ENCODE measurements around the gene PGAM2.

PGAM2 gene

GRCh38 chr7:44073664-44074348 is 8.4 kb upstream of the PGAM2 start:
- peak overlapping the region; percentile 50 to 53 for H3K4me3 ChIP-seq (ENCODE audit: low read depth in 1 of 2, low read length in 1 of 2)
- no peaks in the 10 kb centered on the region for H3K9me3 ChIP-seq
- TF ChIP-seq CTCF (IDR thresholded peaks at IDR 0.05) = peak; percentile 44
- no peaks in the 10 kb centered on the region for H3K27me3 ChIP-seq
- H3K27ac ChIP-seq = peak overlapping the region; percentile 94
- H3K4me1 ChIP-seq (ENCODE audit: control insufficient read depth in 1 of 2, insufficient read depth in 1 of 2, low read depth in 1 of 2, low read length in 1 of 2) = peaks cover 25 to 27% of the 10 kb centered on the region in 2 experiments
- H3K36me3 ChIP-seq = peaks cover 54% of the 10 kb centered on the region

GRCh38 chr7:44072364-44073231 is 7.2 kb upstream of the PGAM2 start:
- no peak for TF ChIP-seq CTCF (IDR thresholded peaks at IDR 0.05)
- Histone ChIP-seq H3K27ac (peak overlapping the region; percentile 94), H3K36me3 (peaks cover 42% of the 10 kb centered on the region), H3K9me3 (no peaks in the 10 kb centered on the region), H3K4me3 (ENCODE audit: low read depth in 1 of 2, low read length in 1 of 2) (no peak overlapping the region), H3K4me1 (ENCODE audit: control insufficient read depth in 1 of 2, insufficient read depth in 1 of 2, low read depth in 1 of 2, low read length in 1 of 2) (peaks cover 25 to 27% of the 10 kb centered on the region in 2 experiments), H3K27me3 (no peaks in the 10 kb centered on the region)

GRCh38 chr7:44071726-44072363 is 6.5 kb upstream of the PGAM2 start:
- Histone ChIP-seq H3K27me3 (no peaks in the 10 kb centered on the region), H3K4me3 (ENCODE audit: low read depth in 1 of 2, low read length in 1 of 2) (no peak overlapping the region), H3K27ac (peak overlapping the region; percentile 94), H3K9me3 (no peaks in the 10 kb centered on the region), H3K36me3 (peaks cover 34% of the 10 kb centered on the region), H3K4me1 (ENCODE audit: control insufficient read depth in 1 of 2, insufficient read depth in 1 of 2, low read depth in 1 of 2, low read length in 1 of 2) (peaks cover 25 to 27% of the 10 kb centered on the region in 2 experiments)
- no peak for TF ChIP-seq CTCF (IDR thresholded peaks at IDR 0.05)

GRCh38 chr7:44068054-44068453 is 2.7 kb upstream of the PGAM2 start:
- peaks cover under 1 to 8% of the 10 kb centered on the region in 2 experiments for H3K4me1 ChIP-seq (ENCODE audit: control insufficient read depth in 1 of 2, insufficient read depth in 1 of 2, low read depth in 1 of 2, low read length in 1 of 2)
- no peak overlapping the region for H3K4me3 ChIP-seq (ENCODE audit: low read depth in 1 of 2, low read length in 1 of 2)
- TF ChIP-seq CTCF (IDR thresholded peaks at IDR 0.05) = no peak
- no peaks in the 10 kb centered on the region for H3K27me3 ChIP-seq
- H3K36me3 ChIP-seq = peaks cover 23% of the 10 kb centered on the region
- no peak overlapping the region for H3K27ac ChIP-seq
- H3K9me3 ChIP-seq = no peaks in the 10 kb centered on the region

GRCh38 chr7:44067064-44067951 is 1.9 kb upstream of the PGAM2 start:
- Histone ChIP-seq H3K27me3 (no peaks in the 10 kb centered on the region), H3K27ac (peak overlapping the region; percentile 54), H3K4me3 (ENCODE audit: low read depth in 1 of 2, low read length in 1 of 2) (no peak overlapping the region), H3K4me1 (ENCODE audit: control insufficient read depth in 1 of 2, insufficient read depth in 1 of 2, low read depth in 1 of 2, low read length in 1 of 2) (peaks cover 0 to 6% of the 10 kb centered on the region in 2 experiments), H3K9me3 (no peaks in the 10 kb centered on the region), H3K36me3 (peaks cover 24% of the 10 kb centered on the region)
- no peak for TF ChIP-seq CTCF (IDR thresholded peaks at IDR 0.05)

Data from neutrophil (primary cell).